Left hindlimb (tissue), 1 donor: Measurements from ENCODE around the gene GCSH.

Experiments used
- DNase-seq: peaks from one replicate; pipeline ENCODE4 v3.0.0-alpha.2; 2018

The GCSH gene

DNA sequence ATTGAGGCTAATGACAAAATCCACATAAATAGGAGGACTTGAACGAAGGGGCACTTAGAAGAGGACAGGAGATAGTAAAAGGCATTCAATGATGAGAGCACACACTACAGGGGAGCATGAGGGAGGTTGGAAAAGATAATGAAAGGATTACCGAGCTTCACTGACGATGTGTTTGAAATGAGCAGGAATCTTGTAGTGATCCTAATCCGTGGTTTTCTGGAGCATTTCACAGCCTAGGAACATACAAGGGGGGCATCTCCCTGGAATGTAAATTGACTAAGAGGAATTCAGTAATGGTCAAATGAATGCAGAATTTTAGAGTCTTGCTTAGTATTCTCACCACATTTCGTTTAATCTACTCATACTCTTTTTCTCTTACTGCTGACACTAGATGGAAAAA lies 55.4 kb downstream of the GCSH start:
- DNase-seq = no peak

DNA sequence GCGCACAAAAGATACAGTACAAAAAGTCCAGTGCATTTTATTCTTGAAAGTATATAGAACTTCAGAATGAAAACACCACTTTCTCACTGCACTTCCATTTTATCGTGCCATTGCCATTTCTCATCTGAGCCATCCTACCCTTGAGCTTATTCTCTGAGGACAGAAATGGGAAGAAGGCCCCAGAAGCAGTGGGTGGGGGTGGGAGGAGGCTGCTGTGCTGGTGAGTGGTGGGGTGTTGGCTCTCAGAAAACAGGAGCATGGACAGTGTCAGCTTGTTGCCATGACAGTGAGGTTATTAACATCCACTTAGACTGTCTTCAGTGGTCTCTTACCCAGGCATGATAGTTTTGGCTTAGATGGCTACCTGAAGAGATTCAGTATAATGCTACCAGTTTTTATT lies 56.1 kb downstream of the GCSH start:
- no peak for DNase-seq

GRCh38 chr16:81036751-81037350 lies 59.3 kb downstream of the GCSH start:
- no peak for DNase-seq

DNA sequence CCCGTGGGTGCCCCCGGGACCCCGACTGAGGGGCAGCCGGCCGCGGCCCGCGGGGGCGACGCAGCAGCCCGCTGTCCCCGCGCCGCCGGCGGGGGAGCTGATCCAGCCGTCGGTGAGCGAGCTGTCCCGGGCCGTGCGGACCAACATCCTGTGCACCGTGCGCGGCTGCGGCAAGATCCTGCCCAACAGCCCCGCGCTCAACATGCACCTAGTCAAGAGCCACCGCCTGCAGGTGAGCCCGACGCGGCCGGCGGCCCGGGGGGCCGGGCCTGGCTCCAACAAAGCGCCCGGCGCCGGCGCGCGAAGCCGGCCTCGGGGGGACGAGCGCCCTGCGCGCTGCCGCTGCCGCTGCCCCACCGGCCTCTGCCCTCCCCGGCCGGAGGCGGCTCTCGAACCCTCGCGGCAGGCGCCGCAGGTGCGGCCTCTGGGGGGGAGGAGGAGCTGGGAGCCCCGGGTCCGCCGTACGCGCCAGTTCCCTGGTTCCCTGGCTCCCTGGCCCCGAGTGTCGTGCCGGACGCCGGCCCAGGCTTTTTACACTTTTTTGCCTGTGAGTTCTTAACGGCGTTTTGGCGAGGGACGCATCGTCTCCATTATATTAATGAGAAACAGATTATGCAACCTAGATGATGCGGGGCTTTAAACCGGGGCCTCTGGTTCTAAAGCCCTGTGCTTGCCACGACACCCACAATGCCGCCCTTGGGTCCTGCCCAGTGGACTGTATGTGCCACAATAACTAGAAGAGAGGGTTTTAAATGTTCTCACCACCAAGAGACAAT lies 60.0 kb downstream of the GCSH start:
- DNase-seq = peak; percentile 44

- peak; percentile 86 for DNase-seq
Observed at GRCh38 chr16:81035398-81035974, 60.7 kb downstream of the GCSH start, which contains the start of gene ATMIN. TSS of gene ATMIN (plus strand) at chr16:81035842. CDS start at chr16:81035871, 29 bp downstream.
